ENCODE measurements around the gene EPB41L2. TPM values are rescaled to one million over a fixed set of nuclear protein-coding genes. Genes with fewer than 3 reads are reported as not detected.

The EPB41L2 gene
- total and polyA plus RNA-seq, 5 donors: 30.2 to 120 (median 105) TPM

DNA sequence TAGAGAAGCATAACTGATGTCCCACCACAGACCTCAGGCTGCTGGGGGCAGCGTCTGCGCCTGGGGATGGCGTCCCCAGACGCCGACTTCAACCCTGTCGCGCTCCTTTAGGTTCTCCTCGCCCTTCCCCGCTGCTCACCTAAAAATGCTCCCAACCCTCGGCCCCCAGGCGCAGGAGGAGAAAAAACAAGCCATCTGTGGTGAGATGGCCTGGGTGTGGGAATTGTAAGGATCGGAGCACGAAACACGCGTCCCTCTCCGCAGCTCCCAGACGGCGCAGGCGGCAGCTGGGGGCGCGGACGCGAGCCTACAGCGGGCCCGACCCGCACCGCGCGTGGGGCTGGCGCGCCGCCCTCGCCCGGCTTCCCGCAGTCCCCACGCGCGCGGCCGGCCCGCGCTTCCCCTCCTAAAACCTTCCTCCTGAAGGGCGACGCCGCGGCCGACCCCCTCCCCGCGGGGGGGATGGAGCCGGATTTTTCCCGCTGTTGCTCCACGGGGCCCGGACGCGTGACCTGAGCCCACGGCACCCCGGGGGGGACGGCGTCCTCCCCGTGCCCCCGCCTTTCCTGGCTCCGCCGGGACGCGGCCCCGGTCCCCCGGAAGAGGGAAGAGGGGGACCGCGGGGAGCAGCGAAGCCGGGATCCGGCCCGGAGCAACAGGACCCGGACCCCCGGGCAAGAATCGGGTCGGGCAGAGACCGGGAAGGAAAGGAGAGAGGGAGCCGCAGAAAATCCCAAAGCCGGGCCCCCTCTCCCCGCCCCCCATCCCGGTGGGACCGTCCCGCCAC, 611 bp downstream of the EPB41L2 start:
- Histone ChIP-seq H3K4me1 (ENCODE audit: control insufficient read depth, insufficient read depth, low read length) (no peaks in the 10 kb centered on the region), H3K27me3 (ENCODE audit: control insufficient read depth, insufficient read depth) (no peaks in the 10 kb centered on the region), H3K4me3 (ENCODE audit: low read length) (peak overlapping the region; percentile 92), H3K27ac (ENCODE audit: low read length) (peak overlapping the region; percentile 56), H3K9me3 (ENCODE audit: control insufficient read depth, low read length) (no peaks in the 10 kb centered on the region)
- peak; percentile 30 to 56 for ATAC-seq
- intact Hi-C loops (cut with DNase I): loop anchor here in 2 of 4 donors (5.0 kb wide), 2 partner anchors 50 to 175 kb away; no protein-coding TSS in a partner anchor
- WGBS: under 1% methylated on average over 84 of the region's 84 CpGs
- peak in 2 of 3 donors; percentile 73 to 78 for DNase-seq

DNA sequence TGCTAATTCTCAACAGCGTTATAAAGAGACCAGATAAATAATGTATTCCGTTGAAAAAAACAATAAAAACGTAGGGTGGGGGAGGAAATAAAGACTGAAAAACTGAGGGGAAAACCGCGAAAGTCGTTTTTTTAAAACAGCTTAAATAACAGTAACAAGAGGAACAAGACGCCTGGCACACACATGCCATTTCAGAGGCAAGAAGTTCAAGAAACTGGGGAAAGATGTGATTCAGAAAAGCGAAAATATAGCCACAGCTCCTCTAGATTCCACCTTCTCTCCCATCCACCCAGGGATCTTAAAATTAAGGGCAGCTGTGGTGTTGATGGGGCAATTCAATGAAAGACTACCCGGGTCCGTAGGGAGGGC, 1.3 kb downstream of the EPB41L2 start:
- ATAC-seq: no peak
- H3K9me3 ChIP-seq (ENCODE audit: control insufficient read depth, low read length): no peaks in the 10 kb centered on the region
- intact Hi-C loops (cut with DNase I): loop anchor here in 2 of 4 donors (5.0 kb wide), 2 partner anchors 49 to 174 kb away; no protein-coding TSS in a partner anchor

DNA sequence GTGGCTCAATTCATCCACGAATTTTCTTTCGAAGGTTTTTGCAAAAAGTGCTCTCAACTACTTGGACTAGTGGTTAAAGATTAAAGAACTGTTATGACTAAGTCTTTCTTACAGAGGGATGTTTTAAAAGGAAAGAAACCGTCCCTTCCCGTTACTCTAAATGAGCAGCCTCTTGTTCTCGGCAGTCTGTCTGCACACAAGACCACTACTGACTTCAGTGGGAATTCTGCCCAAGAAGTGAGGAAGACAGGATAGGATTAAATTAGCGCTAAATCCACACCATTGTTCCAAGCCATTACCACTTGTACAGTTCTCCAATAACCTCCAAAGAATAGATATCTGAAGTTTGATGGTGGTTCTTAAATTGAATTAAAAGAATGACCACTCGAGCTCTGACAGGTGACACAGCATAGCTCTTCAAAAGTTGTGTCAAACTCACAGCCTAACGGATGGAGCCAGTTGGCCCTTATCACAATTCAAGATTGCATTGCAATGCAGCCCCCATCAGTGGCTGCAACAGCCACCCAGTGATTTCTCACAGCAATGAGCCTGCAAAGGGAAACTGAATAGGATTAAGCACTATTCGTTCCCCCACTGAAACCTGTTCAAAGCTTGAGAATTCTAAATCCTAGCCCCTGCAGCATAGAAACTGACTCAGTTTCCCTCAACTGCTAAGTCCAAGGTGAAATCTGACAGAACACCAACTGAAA, 1.8 kb downstream of the EPB41L2 start:
- Histone ChIP-seq H3K4me3 (ENCODE audit: low read length) (peak overlapping the region; percentile 92), H3K27me3 (ENCODE audit: control insufficient read depth, insufficient read depth) (no peaks in the 10 kb centered on the region), H3K27ac (ENCODE audit: low read length) (peak overlapping the region; percentile 16), H3K4me1 (ENCODE audit: control insufficient read depth, insufficient read depth, low read length) (peaks cover 1% of the 10 kb centered on the region), H3K9me3 (ENCODE audit: control insufficient read depth, low read length) (no peaks in the 10 kb centered on the region)
- WGBS: 30% methylated on average over 9 of the region's 9 CpGs
- ATAC-seq (no peak), DNase-seq (no peak)
- intact Hi-C loops (cut with DNase I): loop anchor here in 2 of 4 donors (5.0 kb wide), 2 partner anchors 49 to 174 kb away; no protein-coding TSS in a partner anchor

More for the DNA sequence above, 1.3 kb downstream of the EPB41L2 start:
- no peak for DNase-seq
- Histone ChIP-seq H3K4me3 (ENCODE audit: low read length) (peak overlapping the region; percentile 92), H3K27me3 (ENCODE audit: control insufficient read depth, insufficient read depth) (no peaks in the 10 kb centered on the region), H3K4me1 (ENCODE audit: control insufficient read depth, insufficient read depth, low read length) (peaks cover 1% of the 10 kb centered on the region), H3K27ac (ENCODE audit: low read length) (no peak overlapping the region)
- 10% methylated on average over 10 of the region's 10 CpGs for WGBS

DNA sequence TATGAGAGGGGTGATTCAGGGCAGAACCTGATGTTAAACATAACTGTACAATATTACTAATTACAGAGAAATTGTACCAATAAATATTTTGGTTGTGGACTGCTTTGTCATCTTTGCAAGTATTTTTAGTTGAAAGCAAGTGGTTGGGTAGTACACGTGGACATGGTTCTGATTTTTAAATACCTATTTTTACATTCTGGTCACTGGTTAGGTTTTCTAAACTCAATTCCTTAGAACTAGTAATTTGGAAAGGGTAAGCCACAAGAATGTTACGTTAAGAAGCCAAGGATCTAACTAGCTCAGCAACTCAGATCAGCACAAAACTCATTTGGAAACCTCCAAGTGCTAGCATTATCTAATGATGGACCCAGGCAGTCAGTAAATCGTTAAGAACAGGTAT, 2.7 kb downstream of the EPB41L2 start:
- intact Hi-C loops (cut with DNase I): loop anchor here in 2 of 4 donors (5.0 kb wide), 2 partner anchors 48 to 173 kb away; no protein-coding TSS in a partner anchor
- Histone ChIP-seq H3K27ac (ENCODE audit: low read length) (no peak overlapping the region), H3K4me3 (ENCODE audit: low read length) (no peak overlapping the region), H3K9me3 (ENCODE audit: control insufficient read depth, low read length) (no peaks in the 10 kb centered on the region), H3K4me1 (ENCODE audit: control insufficient read depth, insufficient read depth, low read length) (peaks cover 1% of the 10 kb centered on the region), H3K27me3 (ENCODE audit: control insufficient read depth, insufficient read depth) (no peaks in the 10 kb centered on the region)
- DNase-seq: no peak
- no peak for ATAC-seq
- 53% methylated on average over 3 of the region's 3 CpGs for WGBS

DNA sequence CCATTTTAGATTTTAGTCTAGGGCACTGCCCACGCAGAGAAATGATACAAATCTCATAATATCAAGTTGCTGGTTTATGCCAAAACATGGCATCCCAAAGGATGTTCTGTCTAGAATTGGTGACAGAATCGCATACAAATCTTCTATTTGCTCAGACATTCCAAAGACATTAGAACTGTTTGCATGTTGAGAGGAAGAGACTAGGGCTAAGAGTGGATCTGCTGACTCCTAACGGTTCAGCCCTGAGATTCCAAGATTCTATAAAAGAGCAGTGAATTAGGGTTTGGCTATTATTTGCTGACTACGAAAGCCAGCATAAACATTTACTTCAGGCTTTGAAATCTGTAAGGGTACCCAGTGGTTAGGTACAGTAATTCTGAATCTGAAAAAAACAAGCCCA, 3.6 kb downstream of the EPB41L2 start:
- H3K4me3 ChIP-seq (ENCODE audit: low read length): no peak overlapping the region
- H3K9me3 ChIP-seq (ENCODE audit: control insufficient read depth, low read length): no peaks in the 10 kb centered on the region
- WGBS: 70% methylated on average over 4 of the region's 4 CpGs
- peaks cover 1% of the 10 kb centered on the region for H3K4me1 ChIP-seq (ENCODE audit: control insufficient read depth, insufficient read depth, low read length)
- H3K27me3 ChIP-seq (ENCODE audit: control insufficient read depth, insufficient read depth): no peaks in the 10 kb centered on the region
- DNase-seq (no peak), ATAC-seq (no peak)
- intact Hi-C loops (cut with DNase I): no loop called here
- no peak overlapping the region for H3K27ac ChIP-seq (ENCODE audit: low read length)

DNA sequence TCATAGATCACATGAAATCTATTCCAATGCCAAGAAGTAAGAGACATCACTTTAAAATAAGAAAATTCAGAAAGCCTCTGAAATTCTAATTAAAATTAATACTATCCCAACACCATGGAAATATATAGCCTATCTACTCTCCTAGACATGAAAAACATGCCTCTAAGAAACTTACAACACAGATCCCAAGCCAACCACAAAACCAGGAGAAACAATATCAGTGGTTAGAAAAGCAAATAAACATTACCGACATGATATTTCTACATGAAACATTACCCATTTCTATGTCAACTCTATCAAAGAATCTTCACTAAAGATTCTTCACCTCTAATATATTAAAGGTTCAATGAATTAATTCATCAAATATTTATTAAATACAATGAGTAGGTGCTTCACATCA, 4.8 kb downstream of the EPB41L2 start:
- ATAC-seq: no peak
- intact Hi-C loops (cut with DNase I): no loop called here
- H3K4me1 ChIP-seq (ENCODE audit: control insufficient read depth, insufficient read depth, low read length): peaks cover 1% of the 10 kb centered on the region
- no peak for DNase-seq
- no peaks in the 10 kb centered on the region for H3K27me3 ChIP-seq (ENCODE audit: control insufficient read depth, insufficient read depth)
- H3K4me3 ChIP-seq (ENCODE audit: low read length): no peak overlapping the region
- H3K27ac ChIP-seq (ENCODE audit: low read length): no peak overlapping the region
- 86% methylated on average over 1 of the region's 1 CpG for WGBS
- peaks cover 2% of the 10 kb centered on the region for H3K9me3 ChIP-seq (ENCODE audit: control insufficient read depth, low read length)

DNA sequence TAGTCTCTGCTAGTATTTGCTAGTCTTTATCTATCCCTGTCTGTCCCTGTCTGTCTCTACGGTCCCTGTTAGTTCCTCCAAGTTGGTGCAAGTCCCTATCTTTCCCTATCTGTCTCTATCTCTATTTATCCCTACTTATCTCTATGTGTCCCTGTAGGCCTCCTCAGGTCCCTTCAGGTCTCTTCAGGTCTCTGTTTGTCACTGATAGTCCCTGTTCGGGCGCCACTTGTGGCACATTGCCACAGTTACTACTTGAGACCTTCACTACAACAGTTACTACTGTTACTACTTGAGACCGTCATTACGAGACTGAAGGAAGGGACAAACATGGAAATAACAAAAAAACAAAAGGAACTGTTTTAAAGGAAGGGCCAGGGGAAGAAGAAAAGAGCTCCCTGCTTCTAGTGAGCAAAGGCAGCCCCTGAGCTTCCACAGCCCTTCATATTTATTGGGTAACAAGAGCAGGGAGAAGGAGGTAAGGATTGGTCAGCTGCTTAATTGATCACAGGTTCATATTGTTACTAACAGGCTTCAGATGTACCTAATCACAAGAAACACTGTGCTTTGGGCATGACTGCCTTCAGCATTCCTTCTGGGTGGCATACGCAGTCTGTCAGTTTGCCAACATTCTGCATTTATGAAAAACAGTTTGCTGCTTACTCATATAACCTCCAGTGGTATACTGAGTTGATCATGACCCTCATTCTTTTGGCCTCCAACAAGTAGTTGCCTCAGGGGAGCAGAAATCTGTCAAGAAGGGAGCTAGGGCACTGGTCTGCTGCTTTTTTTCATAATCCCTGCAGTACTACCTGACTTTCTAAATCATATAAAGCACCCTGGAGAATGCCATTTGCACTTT, 8.4 kb downstream of the EPB41L2 start:
- no peaks in the 10 kb centered on the region for H3K27me3 ChIP-seq (ENCODE audit: control insufficient read depth, insufficient read depth)
- H3K27ac ChIP-seq (ENCODE audit: low read length): no peak overlapping the region
- H3K4me3 ChIP-seq (ENCODE audit: low read length): no peak overlapping the region
- 97% methylated on average over 6 of the region's 6 CpGs for WGBS
- ATAC-seq: no peak
- H3K9me3 ChIP-seq (ENCODE audit: control insufficient read depth, low read length): peaks cover 2% of the 10 kb centered on the region
- intact Hi-C loops (cut with DNase I): no loop called here
- peak in 1 of 3 donors; percentile 55 for DNase-seq
- H3K4me1 ChIP-seq (ENCODE audit: control insufficient read depth, insufficient read depth, low read length): peaks cover 1% of the 10 kb centered on the region

DNA sequence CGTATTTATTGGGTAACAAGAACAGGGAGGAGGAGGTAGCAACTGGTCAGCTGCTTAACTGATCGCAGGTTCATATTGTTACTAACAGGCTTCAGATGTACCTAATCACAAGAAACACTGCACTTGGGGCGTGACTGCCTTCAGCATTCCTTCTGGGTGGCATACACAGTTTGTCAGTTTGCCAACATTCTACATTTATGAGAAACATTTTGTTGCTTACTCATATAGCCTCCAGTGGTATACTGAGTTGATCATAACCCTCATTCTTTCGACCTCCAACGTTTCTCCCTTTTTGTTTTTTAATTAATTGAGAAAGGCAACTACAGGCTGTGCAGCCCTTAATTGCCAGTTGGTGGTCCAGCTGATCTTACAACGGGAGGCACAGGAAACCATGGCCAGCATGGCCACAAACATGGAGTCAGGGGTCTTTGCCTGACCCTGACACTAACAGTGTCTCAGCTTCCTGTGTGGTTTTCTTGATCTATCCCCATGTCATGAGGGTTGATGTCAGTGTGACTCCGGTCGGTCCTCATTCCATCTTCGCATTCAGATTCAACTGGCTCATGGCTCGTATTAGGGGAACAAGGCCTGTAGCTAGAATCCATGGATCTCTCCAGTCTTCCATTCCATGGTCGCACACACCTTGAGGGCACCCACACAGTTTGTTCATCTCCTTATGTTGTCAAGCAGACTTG, 9.4 kb downstream of the EPB41L2 start:
- ATAC-seq (no peak), DNase-seq (no peak)
- Histone ChIP-seq H3K9me3 (ENCODE audit: control insufficient read depth, low read length) (peaks cover 2% of the 10 kb centered on the region), H3K4me3 (ENCODE audit: low read length) (no peak overlapping the region), H3K27me3 (ENCODE audit: control insufficient read depth, insufficient read depth) (no peaks in the 10 kb centered on the region), H3K4me1 (ENCODE audit: control insufficient read depth, insufficient read depth, low read length) (peaks cover 1% of the 10 kb centered on the region), H3K27ac (ENCODE audit: low read length) (no peak overlapping the region)
- WGBS: 98% methylated on average over 11 of the region's 11 CpGs
- intact Hi-C loops (cut with DNase I): no loop called here

DNA sequence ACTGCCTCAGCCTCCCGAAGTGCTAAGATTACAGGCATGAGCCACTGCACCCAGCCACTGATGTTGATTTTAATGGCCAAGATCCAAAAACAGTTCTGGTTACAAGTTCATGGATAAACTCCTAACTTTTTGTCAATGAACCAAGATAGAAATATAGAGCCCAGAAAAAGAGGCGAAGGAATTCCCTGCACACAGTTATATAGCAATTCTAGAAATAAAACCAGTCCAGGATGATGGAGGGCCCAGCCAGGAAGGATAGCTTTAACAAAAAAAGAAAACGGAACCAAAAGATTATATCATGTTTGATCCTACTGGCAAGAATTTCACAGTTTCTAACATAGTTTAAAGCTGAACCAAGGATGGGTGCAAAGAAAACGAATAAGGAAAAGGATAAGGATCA, 10.9 kb downstream of the EPB41L2 start:
- Histone ChIP-seq H3K4me3 (ENCODE audit: low read length) (no peak overlapping the region), H3K27me3 (ENCODE audit: control insufficient read depth, insufficient read depth) (no peaks in the 10 kb centered on the region), H3K9me3 (ENCODE audit: control insufficient read depth, low read length) (peaks cover 2% of the 10 kb centered on the region), H3K4me1 (ENCODE audit: control insufficient read depth, insufficient read depth, low read length) (peaks cover 1% of the 10 kb centered on the region), H3K27ac (ENCODE audit: low read length) (no peak overlapping the region)
- intact Hi-C loops (cut with DNase I): no loop called here
- WGBS: 72% methylated on average over 4 of the region's 4 CpGs
- no peak for DNase-seq
- ATAC-seq: no peak

DNA sequence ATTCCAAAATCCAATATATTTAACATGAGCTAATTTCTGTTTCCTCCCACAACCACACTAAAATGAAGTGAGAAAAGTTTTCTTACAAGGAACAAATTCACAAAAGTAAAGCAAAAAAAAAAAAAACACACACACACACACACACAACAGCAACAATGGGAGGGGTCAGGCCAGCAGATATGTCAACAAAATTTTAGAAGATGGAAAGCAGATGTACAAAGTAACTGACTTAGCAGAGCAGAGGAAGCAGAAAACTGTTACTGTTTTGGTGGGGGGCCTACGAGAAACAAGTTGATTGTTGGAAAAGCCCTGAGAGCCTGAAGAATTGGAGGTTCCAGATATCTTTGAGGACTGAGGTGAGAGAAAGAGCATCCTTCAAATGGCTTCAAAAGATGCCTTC, 11.7 kb downstream of the EPB41L2 start:
- H3K4me1 ChIP-seq (ENCODE audit: control insufficient read depth, insufficient read depth, low read length): no peaks in the 10 kb centered on the region
- no peaks in the 10 kb centered on the region for H3K27me3 ChIP-seq (ENCODE audit: control insufficient read depth, insufficient read depth)
- no peak overlapping the region for H3K27ac ChIP-seq (ENCODE audit: low read length)
- ATAC-seq (no peak), DNase-seq (no peak)
- peaks cover 2% of the 10 kb centered on the region for H3K9me3 ChIP-seq (ENCODE audit: control insufficient read depth, low read length)
- no peak overlapping the region for H3K4me3 ChIP-seq (ENCODE audit: low read length)
- WGBS: 88% methylated on average over 1 of the region's 1 CpG
- intact Hi-C loops (cut with DNase I): no loop called here
